Ishikawa (cell line): ENCODE measurements around the gene IDI2.

Experiments used
- CEBPB ChIP-seq: IDR thresholded peaks from 2 replicates; pipeline ENCODE4 v1.6.1; 2012
- CREB1 ChIP-seq: IDR thresholded peaks from 2 replicates; pipeline ENCODE4 v1.6.1; 2012; ENCODE audit warnings: low read depth
- EGR1 ChIP-seq: IDR thresholded peaks from 2 replicates; pipeline ENCODE4 v1.6.1; 2012
- EP300 ChIP-seq: IDR thresholded peaks from 2 replicates; pipeline ENCODE4 v1.6.1; 2012; ENCODE audit warnings: borderline replicate concordance
- FOXM1 ChIP-seq: IDR thresholded peaks from 2 replicates; pipeline ENCODE4 v1.6.1; 2012; ENCODE audit warnings: low read depth, borderline replicate concordance
- NFIC ChIP-seq: IDR thresholded peaks from 2 replicates; pipeline ENCODE4 v1.6.1; 2012
- RAD21 ChIP-seq: IDR thresholded peaks from 2 replicates; pipeline ENCODE4 v1.6.1; 2012; ENCODE audit warnings: low read depth
- REST ChIP-seq: IDR thresholded peaks from 2 replicates; pipeline ENCODE4 v1.6.1; 2012; ENCODE audit warnings: low read depth, mild to moderate bottlenecking
- TAF1 ChIP-seq: IDR thresholded peaks from 2 replicates; pipeline ENCODE4 v1.6.1; 2012; ENCODE audit warnings: low read depth, mild to moderate bottlenecking
- TCF12 ChIP-seq: IDR thresholded peaks from 2 replicates; pipeline ENCODE4 v1.6.1; 2012; ENCODE audit warnings: low read depth
- TEAD4 ChIP-seq: IDR thresholded peaks from 2 replicates; pipeline ENCODE4 v1.6.1; 2012
- USF1 ChIP-seq: IDR thresholded peaks from 2 replicates; pipeline ENCODE4 v1.6.1; 2012
- YY1 ChIP-seq: IDR thresholded peaks from 2 replicates; pipeline ENCODE4 v1.6.1; 2012; ENCODE audit warnings: low read depth
- ZBTB7A ChIP-seq: IDR thresholded peaks from 2 replicates; pipeline ENCODE4 v1.6.1; 2012; ENCODE audit warnings: low read depth
- TF ChIP-seq, protein P1 (sequence below): IDR thresholded peaks from 2 replicates; pipeline ENCODE4 v1.6.1; 2012

The IDI2 gene

GRCh38 chr10:1015688-1016087, 10.0 kb downstream of the IDI2 start:
- TF ChIP-seq NFIC (no peak), TAF1 (no peak), YY1 (no peak), CEBPB (no peak), RAD21 (no peak), USF1 (no peak), REST (no peak), FOXM1 (no peak), TCF12 (no peak), CREB1 (no peak), ZBTB7A (no peak), EGR1 (no peak), TEAD4 (no peak), EP300 (no peak)
- TF ChIP-seq, protein P1, sequence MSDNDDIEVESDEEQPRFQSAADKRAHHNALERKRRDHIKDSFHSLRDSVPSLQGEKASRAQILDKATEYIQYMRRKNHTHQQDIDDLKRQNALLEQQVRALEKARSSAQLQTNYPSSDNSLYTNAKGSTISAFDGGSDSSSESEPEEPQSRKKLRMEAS, result no peak

- TF ChIP-seq FOXM1 (no peak), TEAD4 (no peak), TCF12 (no peak), REST (no peak), EP300 (no peak)
- TF ChIP-seq, protein P1, result no peak
Measured at GRCh38 chr10:1011696-1012095, 14.0 kb downstream of the IDI2 start.

- TF ChIP-seq CREB1 (no peak), TEAD4 (no peak), EGR1 (no peak), ZBTB7A (no peak), TAF1 (no peak), TCF12 (no peak), YY1 (no peak), USF1 (no peak), FOXM1 (no peak)
Measured at GRCh38 chr10:1010703-1011102, 15.0 kb downstream of the IDI2 start.

- TF ChIP-seq TCF12 (no peak), EP300 (no peak), CREB1 (no peak), RAD21 (no peak), TAF1 (no peak)
Measured at GRCh38 chr10:1009071-1009494, 16.6 kb downstream of the IDI2 start.

- TF ChIP-seq NFIC (no peak), CREB1 (no peak), TAF1 (no peak), TCF12 (no peak), ZBTB7A (no peak), FOXM1 (no peak), YY1 (no peak), USF1 (no peak), EGR1 (no peak), TEAD4 (no peak), RAD21 (no peak), EP300 (no peak), CEBPB (no peak), REST (no peak)
- TF ChIP-seq, protein P1, result no peak
Measured at GRCh38 chr10:1007583-1007982, 18.1 kb downstream of the IDI2 start.
